GM23338 (cell line): ENCODE results near the gene GJB5. TPM values are rescaled to one million over a fixed set of nuclear protein-coding genes. Genes with fewer than 3 reads are reported as not detected.

Experiments used
- ATAC-seq: fragments of 200-7000 bp; cut with Tn5 transposase; 3 replicates; pipeline ENCODE4 v1.9.1; 2020
- DNase-seq: peaks from one replicate; pipeline ENCODE4 v3.0.0-alpha.2; 2015; ENCODE audit warnings: low spot score
- H2AFZ ChIP-seq: fragments of 200-600 bp; sonication (generic); 2 replicates; pipeline ENCODE4 v1.8.0; 2016; ENCODE audit warnings: antibody characterized with exemption, mild to moderate bottlenecking, moderate library complexity
- H3F3A ChIP-seq: fragments of 200-600 bp; sonication (generic); replicated peaks from 2 replicates; pipeline ENCODE4 v1.8.0; 2017; ENCODE audit warnings: antibody characterized with exemption, mixed run types, low read depth
- H3K27ac ChIP-seq: fragments of 200-600 bp; sonication (generic); 2 replicates; pipeline ENCODE4 v1.6.1; 2016; ENCODE audit warnings: low read depth
- H3K27me3 ChIP-seq: fragments of 200-600 bp; sonication (generic); 2 replicates; pipeline ENCODE4 v1.8.0; 2016; ENCODE audit warnings: mild to moderate bottlenecking, mixed run types, moderate library complexity; ENCODE audit not compliant: insufficient read depth
- H3K36me3 ChIP-seq: fragments of 200-600 bp; sonication (generic); 2 replicates; pipeline ENCODE4 v1.8.0; 2016; ENCODE audit warnings: mild to moderate bottlenecking; ENCODE audit not compliant: insufficient read depth
- H3K4me1 ChIP-seq: fragments of 200-600 bp; sonication (generic); 2 replicates; pipeline ENCODE4 v1.8.0; 2016; ENCODE audit warnings: mild to moderate bottlenecking, moderate library complexity; ENCODE audit not compliant: insufficient read depth
- H3K4me2 ChIP-seq: fragments of 200-600 bp; sonication (generic); 2 replicates; pipeline ENCODE4 v1.7.1; 2017; ENCODE audit warnings: mixed run types
- H3K4me3 ChIP-seq: fragments of 200-600 bp; sonication (generic); 2 replicates; pipeline ENCODE4 v1.6.1; 2016; ENCODE audit warnings: mixed run types
- H3K79me2 ChIP-seq: fragments of 200-600 bp; sonication (generic); replicated peaks from 2 replicates; pipeline ENCODE4 v1.8.0; 2017; ENCODE audit warnings: mild to moderate bottlenecking; ENCODE audit not compliant: insufficient read depth
- H3K9me2 ChIP-seq: fragments of 200-600 bp; sonication (generic); 2 replicates; pipeline ENCODE4 v1.8.0; 2017; ENCODE audit not compliant: insufficient read depth
- H4K20me1 ChIP-seq: fragments of 200-600 bp; sonication (generic); replicated peaks from 2 replicates; pipeline ENCODE4 v1.8.0; 2017; ENCODE audit warnings: mild to moderate bottlenecking; ENCODE audit not compliant: insufficient read depth
- H3K27ac Mint-ChIP-seq: 2 replicates; pipeline ENCODE4 v1.8.0; 2020; ENCODE audit warnings: inconsistent platforms, mild to moderate bottlenecking, moderate library complexity, mixed read lengths
- H3K27me3 Mint-ChIP-seq: 3 replicates; pipeline ENCODE4 v1.8.0; 2022; ENCODE audit warnings: low read depth, mild to moderate bottlenecking, moderate library complexity, mixed read lengths, inconsistent platforms; ENCODE audit not compliant: insufficient read depth, poor library complexity
- H3K36me3 Mint-ChIP-seq: 3 replicates; pipeline ENCODE4 v1.8.0; 2021; ENCODE audit warnings: low read depth, mild to moderate bottlenecking, inconsistent platforms, moderate library complexity, mixed read lengths
- H3K4me1 Mint-ChIP-seq: 3 replicates; pipeline ENCODE4 v1.8.0; 2020; ENCODE audit warnings: mild to moderate bottlenecking, inconsistent platforms, mixed read lengths
- H3K4me3 Mint-ChIP-seq: 3 replicates; pipeline ENCODE4 v1.8.0; 2021; ENCODE audit warnings: moderate library complexity, mild to moderate bottlenecking, inconsistent platforms, mixed read lengths
- H3K9me3 Mint-ChIP-seq: 3 replicates; pipeline ENCODE4 v1.8.0; 2020; ENCODE audit warnings: moderate library complexity, mild to moderate bottlenecking, inconsistent platforms, mixed read lengths
- CREB1 ChIP-seq: fragments of 250-450 bp; sonication (Bioruptor Pico); IDR thresholded peaks from 2 replicates; pipeline ENCODE4 v1.5.0; 2020; ENCODE audit warnings: low read depth, mild to moderate bottlenecking, moderate library complexity
- CTCF ChIP-seq, 2 experiments: fragments of 200-600 bp in 1 of 2; sonication (generic) in 1 of 2; conservative IDR thresholded peaks; 2 replicates each; pipeline versions ENCODE4 v1.5.1 to v1.6.1; 2016 to 2017; ENCODE audit warnings: antibody characterized with exemption in 2 of 2, low read depth in 2 of 2, mild to moderate bottlenecking in 2 of 2, moderate library complexity in 1 of 2
- ETS1 ChIP-seq: IDR thresholded peaks from 2 replicates; pipeline ENCODE4 v1.6.1; 2016; ENCODE audit warnings: antibody characterized with exemption
- EZH2 ChIP-seq: fragments of 200-600 bp; sonication (generic); IDR thresholded peaks from one replicate; pipeline ENCODE4 v1.8.0; 2017; ENCODE audit warnings: antibody characterized with exemption, mild to moderate bottlenecking, low read depth; ENCODE audit not compliant: unreplicated experiment
- EZH2phosphoT487 ChIP-seq: fragments of 200-600 bp; sonication (generic); IDR thresholded peaks from one replicate; pipeline ENCODE4 v1.8.1; 2018; ENCODE audit warnings: antibody characterized with exemption; ENCODE audit not compliant: unreplicated experiment
- JUNB ChIP-seq: IDR thresholded peaks from one replicate; pipeline ENCODE4 v1.6.1; 2016; ENCODE audit warnings: antibody characterized with exemption; ENCODE audit not compliant: unreplicated experiment
- NANOG ChIP-seq: IDR thresholded peaks from 2 replicates; pipeline ENCODE4 v1.6.1; 2016; ENCODE audit warnings: antibody characterized with exemption, borderline replicate concordance
- POLR2AphosphoS5 ChIP-seq: IDR thresholded peaks from 2 replicates; pipeline ENCODE4 v1.6.1; 2016; ENCODE audit warnings: antibody characterized with exemption, low read depth
- REST ChIP-seq: IDR thresholded peaks from one replicate; pipeline ENCODE4 v1.6.1; 2018; ENCODE audit warnings: antibody characterized with exemption; ENCODE audit not compliant: unreplicated experiment
- STAT1 ChIP-seq: IDR thresholded peaks from one replicate; pipeline ENCODE4 v1.6.1; 2016; ENCODE audit warnings: antibody characterized with exemption; ENCODE audit not compliant: unreplicated experiment
- ZNF114 ChIP-seq: fragments of 250-450 bp; sonication (Bioruptor Pico); IDR thresholded peaks from 2 replicates; pipeline ENCODE4 v1.5.0; 2020; ENCODE audit warnings: mild to moderate bottlenecking, moderate library complexity
- ZNF331 ChIP-seq: fragments of 250-450 bp; sonication (Bioruptor Pico); IDR thresholded peaks from 2 replicates; pipeline ENCODE4 v1.5.0; 2020; ENCODE audit warnings: low read depth, mild to moderate bottlenecking, moderate library complexity
- ZNF462 ChIP-seq: fragments of 250-450 bp; sonication (Bioruptor Pico); IDR thresholded peaks from 2 replicates; pipeline ENCODE4 v1.5.0; 2020; ENCODE audit warnings: mild to moderate bottlenecking, moderate library complexity
- polyA plus RNA-seq: library from polyadenylated mRNA; unstranded; fragments of >200 nt; fragmentation: Nextera tagmentation; extraction: Ambion mirVana; gene quantifications from 2 replicates; pipeline ENCODE4 v1.2.1, GENCODE V29; 2016
- total RNA-seq: library from RNA; depleted of rRNA; stranded (reverse); fragments of >200 nt; shearing (Covaris generic); gene quantifications from 2 replicates; pipeline ENCODE4 v1.2.3, GENCODE V29; 2014

Gene GJB5
- total and polyA plus RNA-seq, 2 experiments from 2014 or later, result 1.4 TPM; not detected in 1

GRCh38 chr1:34750610-34751009 lies 4.2 kb upstream of the GJB5 start:
- no peak for DNase-seq
- no peak overlapping the region for H3K27ac ChIP-seq
- no peaks in the 10 kb centered on the region for H3K36me3 ChIP-seq
- no peak for TF ChIP-seq REST
- no peak for TF ChIP-seq ZNF114
- TF ChIP-seq EZH2phosphoT487, result no peak
- no peak for TF ChIP-seq ETS1
- no peak for TF ChIP-seq EZH2
- TF ChIP-seq NANOG, result no peak
- no peak for TF ChIP-seq ZNF462 (CRISPR knock-in tag)
- no peak for TF ChIP-seq JUNB
- TF ChIP-seq POLR2AphosphoS5, result no peak
- TF ChIP-seq STAT1, result no peak
- no peak for TF ChIP-seq CREB1 (CRISPR knock-in tag)
- no peak for TF ChIP-seq ZNF331 (CRISPR knock-in tag)
- TF ChIP-seq CTCF (conservative IDR thresholded peaks at IDR 0.05; ENCODE audit: low read depth in 2 of 2), result no peak
- no peak overlapping the region for H3K4me3 ChIP-seq
- H3K27me3 ChIP-seq, result no peaks in the 10 kb centered on the region
- no peak overlapping the region for H3K4me3 Mint-ChIP-seq
- no peaks in the 10 kb centered on the region for H3K9me3 Mint-ChIP-seq
- peaks cover 4% of the 10 kb centered on the region for H3K27me3 Mint-ChIP-seq
- H3K27ac Mint-ChIP-seq, result no peak overlapping the region
- no peak for ATAC-seq
- H3K36me3 Mint-ChIP-seq, result no peaks in the 10 kb centered on the region
- H2AFZ ChIP-seq, result peak overlapping the region; percentile 5; the same call in 1 of the 2 replicates
- H4K20me1 ChIP-seq, result no peaks in the 10 kb centered on the region
- H3F3A ChIP-seq, result no peaks in the 10 kb centered on the region
- 0 out of 2 replicates have a peak, but pooled peaks cover 4% of the 10 kb centered on the region for H3K9me2 ChIP-seq
- 0 out of 2 replicates have a peak, but pooled peaks cover 3% of the 10 kb centered on the region for H3K4me1 ChIP-seq
- H3K79me2 ChIP-seq, result no peaks in the 10 kb centered on the region
- H3K4me1 Mint-ChIP-seq, result peaks cover 17% of the 10 kb centered on the region; the same call in 2 of the 3 replicates
- no peak overlapping the region for H3K4me2 ChIP-seq
